Spleen (tissue), 11 donors: ENCODE data around the gene ANKRD22. TPM values are rescaled to one million over a fixed set of nuclear protein-coding genes. Genes with fewer than 3 reads are reported as not detected.

ENCODE experiments used
- DNase-seq: peaks from one replicate; pipeline ENCODE4 v3.0.0-alpha.2; 2020
- H3K27ac ChIP-seq, 8 donors: fragments of 200-600 bp; sonication (generic) in 7 of 8; 1 replicate in 4 of 8; 2 replicates in 4 of 8; pipeline versions ENCODE4 v1.5.0 to v1.8.0; 2016 to 2021; ENCODE audit warnings: inconsistent platforms in 4 of 8, mild to moderate bottlenecking in 4 of 8, moderate library complexity in 1 of 8
- H3K27me3 ChIP-seq, 7 donors: fragments of 200-600 bp; sonication (generic) in 6 of 7; replicated peaks in 1 of 7; 1 replicate in 4 of 7; 2 replicates in 3 of 7; pipeline versions ENCODE4 v1.5.0 to v1.8.0; 2016 to 2021; ENCODE audit warnings: inconsistent platforms in 3 of 7, mild to moderate bottlenecking in 1 of 7
- H3K36me3 ChIP-seq, 6 donors: fragments of 200-600 bp; sonication (generic) in 5 of 6; 1 replicate in 4 of 6; 2 replicates in 2 of 6; pipeline versions ENCODE4 v1.5.0 to v1.8.0; 2016 to 2021; ENCODE audit warnings: inconsistent platforms in 2 of 6
- H3K4me1 ChIP-seq, 6 donors: fragments of 200-600 bp; sonication (generic) in 5 of 6; 1 replicate in 3 of 6; 2 replicates in 3 of 6; pipeline versions ENCODE4 v1.5.0 to v1.8.0; 2016 to 2021; ENCODE audit warnings: inconsistent platforms in 3 of 6
- H3K4me3 ChIP-seq, 8 donors: fragments of 200-600 bp; sonication (generic) in 7 of 8; 1 replicate in 4 of 8; 2 replicates in 4 of 8; pipeline versions ENCODE4 v1.5.0 to v1.8.0; 2016 to 2021; ENCODE audit warnings: inconsistent platforms in 4 of 8, mild to moderate bottlenecking in 4 of 8, moderate library complexity in 2 of 8
- H3K9me3 ChIP-seq, 8 donors: fragments of 200-600 bp; sonication (generic) in 7 of 8; 1 replicate in 4 of 8; 2 replicates in 4 of 8; pipeline versions ENCODE4 v1.5.0 to v1.8.0; 2016 to 2021; ENCODE audit warnings: inconsistent platforms in 4 of 8
- POLR2A ChIP-seq, 3 donors: fragments of 450-650 bp; IDR thresholded peaks; one replicate each; pipeline ENCODE4 v1.5.1; 2017; ENCODE audit warnings: antibody characterized with exemption in 3 of 3, mild to moderate bottlenecking in 1 of 3
- POLR2AphosphoS5 ChIP-seq, 3 donors: sonication (generic); formaldehyde crosslinking; IDR thresholded peaks; one replicate each; pipeline ENCODE4 v1.5.1; 2017; ENCODE audit warnings: antibody characterized with exemption in 3 of 3
- WGBS, 5 donors: extraction: QIAGEN DNeasy Blood & Tissue Kit in 3 of 5; methylation state at CpG; one replicate each; pipeline versions ENCODE4 v1.1.5 to v1.1.7; 2013 to 2018; 5-methylcytosine and 5-hydroxymethylcytosine counted together
- intact Hi-C: fragments of 100-400 bp; cut with DNase I; formaldehyde crosslinking; loops from one replicate; pipeline ENCODE4 v1.15.0; 2023; ENCODE audit warnings: low total_unique reads
- polyA plus RNA-seq, 3 donors: library from polyadenylated mRNA; stranded (reverse); fragments of 200-250 nt; gene quantifications; one replicate each; pipeline ENCODE4 v1.2.1, GENCODE V29; 2013
- total RNA-seq, 7 donors: library from RNA; depleted of rRNA in 3 of 7; stranded (reverse); fragments of >200 nt in 3 of 7; fragmentation: NEBNext Ultra II Directional in 4 of 7; extraction: Animal tissue kit (Norgen Biotek cat#: 25700) in 4 of 7; gene quantifications; one replicate each; pipeline versions ENCODE4 v1.1.0 to v1.2.1, GENCODE V29; 2016 to 2021
- TF ChIP-seq, protein P1 (sequence below), 11 experiments: fragments of 200-600 bp in 7 of 11; fragments of 450-650 bp in 4 of 11; sonication (generic) in 4 of 11; IDR thresholded peaks in 8 of 11; conservative IDR thresholded peaks in 3 of 11; 1 replicate in 7 of 11; 2 replicates in 4 of 11; pipeline versions ENCODE4 v1.4.0 to v1.8.0; 2016 to 2021; ENCODE audit warnings: antibody characterized with exemption in 11 of 11, inconsistent platforms in 4 of 11, mild to moderate bottlenecking in 1 of 11
- donor health status: healthy with polysubstance abuse.
- donor health status: DM: no; HTN: no; CAD: no; lungs with moderate emphysema.
- donor health status: DM: no; HTN: no; CAD: no.
- donor health status: Bipolar disorder and iron deficiency.
- donor health status: healthy.
- donor health status: DM: no; HTN: no; CAD: no.
- donor health status: DM: yes; HTN: yes; CAD: no.

Gene ANKRD22
- total and polyA plus RNA-seq, 10 donors: 2.2 to 11.5 (median 7.0) TPM

DNA sequence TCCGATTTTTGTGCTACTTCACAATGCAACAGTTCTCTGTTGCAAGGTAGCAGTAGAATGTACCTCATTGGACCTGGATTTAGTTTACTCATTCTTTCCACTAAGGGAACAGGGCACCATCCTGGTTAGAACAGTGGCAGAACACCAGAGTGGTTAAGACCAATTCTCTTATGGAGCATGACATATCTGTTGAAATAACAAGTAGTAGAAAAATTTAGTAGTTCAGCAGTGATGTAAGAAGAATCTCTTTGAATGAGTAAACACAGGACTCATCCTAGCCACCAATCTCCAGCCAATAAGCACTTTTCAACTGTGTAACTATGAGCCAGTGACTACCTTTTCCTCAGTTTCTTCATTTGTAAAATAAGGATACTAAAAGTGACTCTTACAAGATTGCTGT, 2.4 kb downstream of the ANKRD22 start:
- H3K4me1 ChIP-seq: peaks cover 0 to 58% (median 8%) of the 10 kb centered on the region in 6 donors
- no peak for DNase-seq
- H3K36me3 ChIP-seq: no peaks in the 10 kb centered on the region
- intact Hi-C loops: no loop called here
- H3K27me3 ChIP-seq: no peaks in the 10 kb centered on the region
- H3K9me3 ChIP-seq: no peaks in the 10 kb centered on the region
- TF ChIP-seq POLR2A (IDR thresholded peaks at IDR 0.05) (no peak), POLR2AphosphoS5 (IDR thresholded peaks at IDR 0.05) (no peak)
- TF ChIP-seq, protein P1, sequence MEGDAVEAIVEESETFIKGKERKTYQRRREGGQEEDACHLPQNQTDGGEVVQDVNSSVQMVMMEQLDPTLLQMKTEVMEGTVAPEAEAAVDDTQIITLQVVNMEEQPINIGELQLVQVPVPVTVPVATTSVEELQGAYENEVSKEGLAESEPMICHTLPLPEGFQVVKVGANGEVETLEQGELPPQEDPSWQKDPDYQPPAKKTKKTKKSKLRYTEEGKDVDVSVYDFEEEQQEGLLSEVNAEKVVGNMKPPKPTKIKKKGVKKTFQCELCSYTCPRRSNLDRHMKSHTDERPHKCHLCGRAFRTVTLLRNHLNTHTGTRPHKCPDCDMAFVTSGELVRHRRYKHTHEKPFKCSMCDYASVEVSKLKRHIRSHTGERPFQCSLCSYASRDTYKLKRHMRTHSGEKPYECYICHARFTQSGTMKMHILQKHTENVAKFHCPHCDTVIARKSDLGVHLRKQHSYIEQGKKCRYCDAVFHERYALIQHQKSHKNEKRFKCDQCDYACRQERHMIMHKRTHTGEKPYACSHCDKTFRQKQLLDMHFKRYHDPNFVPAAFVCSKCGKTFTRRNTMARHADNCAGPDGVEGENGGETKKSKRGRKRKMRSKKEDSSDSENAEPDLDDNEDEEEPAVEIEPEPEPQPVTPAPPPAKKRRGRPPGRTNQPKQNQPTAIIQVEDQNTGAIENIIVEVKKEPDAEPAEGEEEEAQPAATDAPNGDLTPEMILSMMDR (IDR thresholded peaks at IDR 0.05 in 8 of 11, conservative IDR thresholded peaks at IDR 0.05 in 3 of 11): no peak
- H3K4me3 ChIP-seq: peak overlapping the region in 2 of 8 donors; percentile 16 to 28
- 74 to 97% (median 86%) methylated on average over 1 of the region's 1 CpG for WGBS, 5 donors
- peak overlapping the region in 1 of 8 donors; percentile 84 for H3K27ac ChIP-seq

DNA sequence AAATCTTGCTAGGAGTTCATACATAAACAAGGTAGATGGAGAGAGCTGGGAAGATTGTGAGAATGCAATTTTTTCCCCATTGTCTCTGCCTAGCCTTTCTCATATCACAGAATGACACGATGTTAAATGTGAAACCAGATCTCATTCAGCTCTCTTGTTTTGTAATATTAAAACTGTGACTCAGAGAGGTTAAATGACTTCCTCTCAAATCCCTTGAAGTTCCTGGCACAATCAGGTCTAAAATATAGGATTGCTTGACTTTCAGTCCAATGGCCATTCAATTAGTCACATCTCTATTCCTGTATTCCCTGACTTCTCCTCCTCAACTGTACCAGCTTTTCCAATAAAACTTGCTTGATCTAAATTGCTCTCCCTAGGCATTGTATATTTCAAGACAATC, 3.1 kb downstream of the ANKRD22 start:
- DNase-seq: no peak
- Histone ChIP-seq H3K4me3 (no peak overlapping the region), H3K9me3 (no peaks in the 10 kb centered on the region), H3K36me3 (no peaks in the 10 kb centered on the region), H3K27ac (peak overlapping the region in 2 of 8 donors; percentile 19 to 84), H3K4me1 (peaks cover 0 to 50% (median 8%) of the 10 kb centered on the region in 6 donors), H3K27me3 (no peaks in the 10 kb centered on the region)
- intact Hi-C loops: no loop called here
- TF ChIP-seq POLR2A (IDR thresholded peaks at IDR 0.05) (no peak), POLR2AphosphoS5 (IDR thresholded peaks at IDR 0.05) (no peak)
- TF ChIP-seq, protein P1 (IDR thresholded peaks at IDR 0.05 in 8 of 11, conservative IDR thresholded peaks at IDR 0.05 in 3 of 11): no peak
- WGBS, 5 donors: 0 to 5% (median 0%) methylated on average over 1 of the region's 1 CpG

DNA sequence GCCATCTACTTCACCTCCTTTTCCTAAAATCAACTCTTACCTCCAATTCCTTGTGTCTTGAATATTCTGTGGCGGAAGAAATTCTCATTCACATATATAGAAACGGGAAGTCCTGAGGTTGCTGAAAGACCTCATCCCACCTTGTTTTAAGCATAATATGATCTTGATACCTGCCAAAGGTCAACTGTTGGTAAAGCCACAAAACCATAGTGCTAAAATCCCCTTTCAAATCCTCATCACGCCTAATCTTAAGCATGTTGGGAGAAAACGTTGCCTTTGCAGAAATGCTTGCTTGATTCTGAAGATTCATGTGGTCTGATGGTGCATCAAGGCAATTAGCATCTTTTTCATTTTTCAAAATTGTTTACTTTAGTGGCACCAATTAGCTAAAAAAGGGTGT, 8.5 kb downstream of the ANKRD22 start:
- no peak overlapping the region for H3K27ac ChIP-seq
- H3K27me3 ChIP-seq: no peaks in the 10 kb centered on the region
- intact Hi-C loops: no loop called here
- H3K4me1 ChIP-seq: peaks cover 0 to 17% (median under 1%) of the 10 kb centered on the region in 6 donors
- TF ChIP-seq POLR2AphosphoS5 (IDR thresholded peaks at IDR 0.05) (no peak), POLR2A (IDR thresholded peaks at IDR 0.05) (no peak)
- TF ChIP-seq, protein P1 (IDR thresholded peaks at IDR 0.05 in 8 of 11, conservative IDR thresholded peaks at IDR 0.05 in 3 of 11): no peak
- no peak overlapping the region for H3K4me3 ChIP-seq
- WGBS, 5 donors: 82 to 98% (median 88%) methylated on average over 4 of the region's 4 CpGs
- no peak for DNase-seq
- H3K36me3 ChIP-seq: no peaks in the 10 kb centered on the region
- no peaks in the 10 kb centered on the region for H3K9me3 ChIP-seq

DNA sequence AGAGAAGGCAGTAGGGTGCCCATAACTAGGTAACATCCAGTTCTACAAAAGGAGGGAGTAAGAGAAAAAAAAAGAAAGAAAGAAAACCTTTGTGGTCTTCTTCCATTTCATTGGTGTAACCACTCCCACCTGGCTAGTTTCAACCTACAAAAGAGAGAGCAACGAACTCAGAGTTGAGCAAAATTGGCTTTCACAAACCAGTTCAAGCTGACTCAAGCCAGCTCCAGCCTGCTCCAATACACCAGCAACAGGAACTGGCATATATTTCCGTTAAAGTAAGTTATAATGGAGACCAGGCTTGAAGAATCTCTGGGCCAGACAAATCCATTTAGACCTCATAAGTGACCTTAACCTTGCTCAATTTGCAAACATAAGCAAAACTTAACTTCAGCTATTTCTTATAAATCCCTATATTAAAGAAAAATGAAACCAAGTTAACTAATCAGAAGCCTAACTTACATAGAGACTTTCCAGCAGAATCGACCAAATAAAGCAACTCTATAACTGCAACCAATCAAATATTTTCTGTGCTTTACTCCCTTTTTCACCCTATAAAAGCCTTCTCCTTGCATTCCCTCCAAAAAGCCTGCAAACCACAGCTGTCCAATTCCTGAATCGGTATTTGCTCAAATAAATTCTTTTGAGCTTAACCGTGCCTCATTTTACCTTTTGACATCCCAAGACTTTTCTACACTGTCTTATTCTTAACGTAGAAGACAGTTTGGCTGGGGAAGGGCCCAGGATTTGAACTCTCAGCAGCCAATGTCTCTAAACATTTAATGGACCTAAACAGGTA, 10.1 kb downstream of the ANKRD22 start:
- Histone ChIP-seq H3K4me3 (peak overlapping the region in 1 of 8 donors; percentile 3), H3K9me3 (no peaks in the 10 kb centered on the region), H3K36me3 (no peaks in the 10 kb centered on the region), H3K4me1 (peaks cover 0 to 16% (median 0%) of the 10 kb centered on the region in 6 donors), H3K27ac (peak overlapping the region in 6 of 8 donors; percentile 42 to 80 (median 59)), H3K27me3 (no peaks in the 10 kb centered on the region)
- no peak for DNase-seq
- 68 to 81% (median 75%) methylated on average over 6 of the region's 6 CpGs for WGBS, 5 donors
- TF ChIP-seq, protein P1 (IDR thresholded peaks at IDR 0.05 in 8 of 11, conservative IDR thresholded peaks at IDR 0.05 in 3 of 11): no peak
- TF ChIP-seq POLR2A (IDR thresholded peaks at IDR 0.05) (no peak), POLR2AphosphoS5 (IDR thresholded peaks at IDR 0.05) (no peak)
- intact Hi-C loops: no loop called here
